B cell (primary cell): ENCODE data around the gene MPPE1. TPM values are rescaled to one million over a fixed set of nuclear protein-coding genes. Genes with fewer than 3 reads are reported as not detected.

Experiments used
- ATAC-seq: fragments of 200-7000 bp; cut with Tn5 transposase; one replicate; pipeline ENCODE4 v1.10.0; 2021; ENCODE audit warnings: low read depth, mild to moderate bottlenecking, moderate number of reproducible peaks, moderate library complexity
- CTCF ChIA-PET: fragments of 350-600 bp; sonication (Branson Sonifier 250); formaldehyde crosslinking; loops from one replicate; lab custom pipeline; 2021; ENCODE audit warnings: antibody characterized with exemption, inconsistent platforms; lab: Charles Lee
- POLR2A ChIA-PET: fragments of 350-600 bp; sonication (Branson Sonifier 250); formaldehyde crosslinking; loops from one replicate; lab custom pipeline; 2021; ENCODE audit warnings: antibody characterized with exemption; lab: Charles Lee
- DNase-seq: peaks from one replicate; pipeline ENCODE4 v3.0.0; 2013
- H2AFZ ChIP-seq: 2 replicates; pipeline ENCODE4 v1.6.1; 2012; ENCODE audit warnings: mild to moderate bottlenecking, low read depth, low read length; ENCODE audit not compliant: insufficient read depth, poor library complexity, severe bottlenecking
- H3K27ac ChIP-seq, 2 donors: 1 replicate in 1 of 2; 2 replicates in 1 of 2; pipeline ENCODE4 v1.5.1; 2012 to 2013; ENCODE audit warnings: low read length in 2 of 2, mild to moderate bottlenecking in 2 of 2, moderate library complexity in 1 of 2
- H3K27me3 ChIP-seq, 4 experiments: fragments of 200-600 bp in 1 of 4; sonication (generic) in 1 of 4; replicated peaks in 1 of 4; 1 replicate in 2 of 4; 2 replicates in 2 of 4; pipeline versions ENCODE4 v1.6.1 to v1.7.0; 2013 to 2016; ENCODE audit warnings: low read length in 3 of 4, mild to moderate bottlenecking in 2 of 4, mixed read lengths in 1 of 4, moderate library complexity in 1 of 4; ENCODE audit not compliant: insufficient read depth in 4 of 4, control insufficient read depth in 3 of 4; ENCODE audit errors: control extremely low read depth in 1 of 4
- H3K36me3 ChIP-seq, 2 experiments: replicated peaks in 1 of 2; 1 replicate in 1 of 2; 2 replicates in 1 of 2; pipeline versions ENCODE4 v1.6.1 to v1.7.1; 2013; ENCODE audit warnings: low read length in 1 of 2; ENCODE audit not compliant: insufficient read depth in 2 of 2, control insufficient read depth in 1 of 2; ENCODE audit errors: control extremely low read depth in 1 of 2, extremely low read depth in 1 of 2
- H3K4me1 ChIP-seq, 2 donors: fragments of 200-600 bp in 1 of 2; sonication (generic) in 1 of 2; 1 replicate in 1 of 2; 2 replicates in 1 of 2; pipeline versions ENCODE4 v1.5.1 to v1.6.1; 2013 to 2017; ENCODE audit warnings: low read length in 2 of 2; ENCODE audit not compliant: control insufficient read depth in 2 of 2, insufficient read depth in 2 of 2
- H3K4me2 ChIP-seq: replicated peaks from 2 replicates; pipeline ENCODE3; 2012; ENCODE audit warnings: mild to moderate bottlenecking, low read depth, low read length; ENCODE audit not compliant: poor library complexity, severe bottlenecking
- H3K4me3 ChIP-seq, 5 experiments: fragments of 200-600 bp in 1 of 5; sonication (generic) in 1 of 5; 1 replicate in 3 of 5; 2 replicates in 2 of 5; pipeline versions ENCODE4 v1.5.1 to v1.7.0; 2011 to 2016; ENCODE audit warnings: low read length in 4 of 5, mild to moderate bottlenecking in 4 of 5, low read depth in 2 of 5, control low read depth in 1 of 5, moderate library complexity in 1 of 5; ENCODE audit not compliant: insufficient read depth in 1 of 5; ENCODE audit errors: control extremely low read depth in 1 of 5, extremely low read depth in 1 of 5
- H3K79me2 ChIP-seq: fragments of 200-600 bp; sonication (generic); one replicate; pipeline ENCODE4 v1.6.0; 2016; ENCODE audit warnings: low read length; ENCODE audit not compliant: control insufficient read depth, insufficient read depth
- H3K9ac ChIP-seq: fragments of 200-600 bp; sonication (generic); 2 replicates; pipeline ENCODE4 v1.6.1; 2017; ENCODE audit warnings: mild to moderate bottlenecking, low read length, moderate library complexity
- H3K9me3 ChIP-seq, 3 donors: one replicate each; pipeline versions ENCODE4 v1.6.1 to v1.7.1; 2013; ENCODE audit warnings: low read length in 2 of 3; ENCODE audit not compliant: control insufficient read depth in 2 of 3, insufficient read depth in 1 of 3; ENCODE audit errors: control extremely low read depth in 1 of 3
- H4K20me1 ChIP-seq: 2 replicates; pipeline ENCODE4 v1.6.0; 2012; ENCODE audit warnings: mild to moderate bottlenecking, low read length; ENCODE audit not compliant: insufficient read depth, control insufficient read depth, poor library complexity, severe bottlenecking
- H3K27ac Mint-ChIP-seq: one replicate; pipeline ENCODE4 v1.8.0; 2021; ENCODE audit warnings: mixed read lengths
- H3K27me3 Mint-ChIP-seq: one replicate; pipeline ENCODE4 v1.8.0; 2021; ENCODE audit warnings: mixed read lengths
- H3K4me1 Mint-ChIP-seq: one replicate; pipeline ENCODE4 v1.8.0; 2021; ENCODE audit warnings: mixed read lengths
- H3K4me3 Mint-ChIP-seq: one replicate; pipeline ENCODE4 v1.8.0; 2021; ENCODE audit warnings: mixed read lengths
- H3K9me3 Mint-ChIP-seq: one replicate; pipeline ENCODE4 v1.8.0; 2022; ENCODE audit warnings: mixed read lengths; ENCODE audit not compliant: insufficient read depth
- CTCF ChIP-seq: fragments of 200-600 bp; IDR thresholded peaks from one replicate; pipeline ENCODE4 v1.8.0; 2022; ENCODE audit warnings: antibody characterized with exemption, mild to moderate bottlenecking
- EZH2 ChIP-seq: IDR thresholded peaks from 2 replicates; pipeline ENCODE4 v1.6.1; 2012; ENCODE audit warnings: borderline replicate concordance, low read depth, mild to moderate bottlenecking, moderate library complexity, low read length; ENCODE audit not compliant: insufficient read depth, poor library complexity, severe bottlenecking
- WGBS: methylation state at CpG from one replicate; pipeline ENCODE4 v1.1.5; 2013; ENCODE audit warnings: missing lambda C conversion rate; ENCODE audit not compliant: insufficient coverage; 5-methylcytosine and 5-hydroxymethylcytosine counted together
- intact Hi-C: fragments of 100-400 bp; cut with micrococcal nuclease; formaldehyde crosslinking; loops from one replicate; pipeline ENCODE4 v1.10.0; 2022
- polyA plus RNA-seq: library from polyadenylated mRNA; depleted of rRNA; stranded (reverse); fragments of >200 nt; gene quantifications from 2 replicates; pipeline ENCODE4 v1.2.3, GENCODE V29; 2012
- total RNA-seq, 2 donors: library from RNA; stranded (reverse); fragments of 120-200 nt in 1 of 2; gene quantifications; 1 replicate in 1 of 2; 2 replicates in 1 of 2; pipeline versions ENCODE4 v1.2.3 to v1.2.4, GENCODE V29; 2013 to 2022

Gene MPPE1
- total and polyA plus RNA-seq, 2 donors (not counting 1 experiment from before 2014, with no cell fraction given): 51.1 to 57.5 TPM

DNA sequence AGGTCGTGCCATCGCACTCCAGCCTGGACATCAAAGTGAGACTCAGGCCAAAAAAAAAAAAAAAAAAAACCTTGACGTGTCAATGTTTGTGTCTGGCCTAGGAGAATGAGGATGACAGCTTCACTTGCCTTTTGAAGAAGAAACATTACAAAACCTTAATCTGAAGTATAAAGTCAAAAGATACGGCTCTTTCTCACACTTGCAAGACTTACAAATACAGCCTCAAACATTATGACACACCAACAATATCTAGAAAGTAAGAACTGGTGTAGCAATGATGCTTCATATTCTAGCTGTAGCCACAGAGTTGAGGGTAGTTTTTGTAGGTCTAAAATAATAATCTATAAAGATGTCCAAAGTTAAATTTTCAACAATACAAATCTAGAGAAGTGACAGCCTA lies 25.5 kb downstream of the MPPE1 start:
- ChIA-PET POLR2A (interaction anchor here (0.5 to 0.7 kb wide), 2 partner anchors 26 to 1793 kb away, joined by 4 read pairs; no protein-coding TSS in a partner anchor), CTCF (interaction anchor here (0.7 to 2.7 kb wide), 4 partner anchors 33 to 435 kb away, joined by 3 to 7 read pairs (median 5); no protein-coding TSS in a partner anchor)
- Mint-ChIP-seq H3K27ac (peak overlapping the region; percentile 67), H3K4me3 (no peak overlapping the region), H3K27me3 (no peaks in the 10 kb centered on the region), H3K9me3 (no peaks in the 10 kb centered on the region), H3K4me1 (peaks cover 44% of the 10 kb centered on the region)
- no peaks in the 10 kb centered on the region for H3K79me2 ChIP-seq
- ATAC-seq (no peak), DNase-seq (no peak)
- H3K27me3 ChIP-seq: no peaks in the 10 kb centered on the region
- no CpG with 5 or more reads among the region's 4 CpGs for WGBS
- peaks cover 11 to 33% of the 10 kb centered on the region in 2 experiments for H3K36me3 ChIP-seq
- H3K4me2 ChIP-seq: peak overlapping the region; percentile 56
- TF ChIP-seq CTCF (no peak), EZH2 (no peak)
- no peaks in the 10 kb centered on the region for H3K9me3 ChIP-seq
- H3K9ac ChIP-seq: no peak overlapping the region
- peak overlapping the region in 1 of 2 donors; percentile 61 for H3K27ac ChIP-seq
- intact Hi-C loops: loop anchor here (1.0 kb wide), 3 partner anchors 26 to 99 kb away; partner anchors contain the start of genes CHMP1B, IMPA2 and MPPE1
- H3K4me1 ChIP-seq: peaks cover 35 to 44% of the 10 kb centered on the region in 2 donors
- H2AFZ ChIP-seq: no peak overlapping the region
- no peaks in the 10 kb centered on the region for H4K20me1 ChIP-seq
- H3K4me3 ChIP-seq: no peak overlapping the region

GRCh38 chr18:11880586-11881304 lies 27.4 kb downstream of the MPPE1 start:
- Mint-ChIP-seq H3K4me1 (peaks cover 44% of the 10 kb centered on the region), H3K4me3 (no peak overlapping the region), H3K27me3 (no peaks in the 10 kb centered on the region), H3K9me3 (no peaks in the 10 kb centered on the region), H3K27ac (no peak overlapping the region)
- H3K4me3 ChIP-seq: no peak overlapping the region
- no peaks in the 10 kb centered on the region for H3K27me3 ChIP-seq
- no peaks in the 10 kb centered on the region for H4K20me1 ChIP-seq
- ChIA-PET CTCF (interaction anchor here (2.7 kb wide), 1 partner anchor 114 kb away, joined by 7 read pairs; no protein-coding TSS in a partner anchor), POLR2A (interaction anchor here (0.6 kb wide), 1 partner anchor 99 kb away, joined by 4 read pairs; no protein-coding TSS in a partner anchor)
- ATAC-seq (no peak), DNase-seq (no peak)
- no peaks in the 10 kb centered on the region for H3K79me2 ChIP-seq
- H3K4me2 ChIP-seq: no peak overlapping the region
- intact Hi-C loops: no loop called here
- H3K9me3 ChIP-seq: no peaks in the 10 kb centered on the region
- 97% methylated on average over 26 of the region's 30 CpGs for WGBS
- H2AFZ ChIP-seq: no peak overlapping the region
- peaks cover 2 to 16% of the 10 kb centered on the region in 2 experiments for H3K36me3 ChIP-seq
- no peak overlapping the region for H3K9ac ChIP-seq
- peaks cover 35 to 44% of the 10 kb centered on the region in 2 donors for H3K4me1 ChIP-seq
- TF ChIP-seq EZH2: no peak
- no peak for TF ChIP-seq CTCF
- no peak overlapping the region for H3K27ac ChIP-seq
